Testis (tissue), 3 donors: ENCODE results near the gene TMEM164. TPM values are rescaled to one million over a fixed set of nuclear protein-coding genes. Genes with fewer than 3 reads are reported as not detected.

Experiments used
- DNase-seq: peaks from one replicate; pipeline ENCODE4 v3.0.0-alpha.2; 2019
- H3K27ac ChIP-seq, 2 donors: fragments of 200-600 bp; sonication (generic); one replicate each; pipeline ENCODE4 v1.5.1; 2019
- H3K27me3 ChIP-seq: fragments of 200-600 bp; sonication (generic); one replicate; pipeline ENCODE4 v1.5.1; 2019
- H3K36me3 ChIP-seq: fragments of 200-600 bp; sonication (generic); one replicate; pipeline ENCODE4 v1.5.1; 2017; ENCODE audit warnings: low read depth; ENCODE audit errors: missing control alignments
- H3K4me1 ChIP-seq: fragments of 200-600 bp; sonication (generic); one replicate; pipeline ENCODE4 v1.5.1; 2019
- H3K4me3 ChIP-seq, 2 donors: fragments of 200-600 bp; sonication (generic); one replicate each; pipeline ENCODE4 v1.5.1; 2017 to 2019
- H3K9me3 ChIP-seq: fragments of 200-600 bp; sonication (generic); one replicate; pipeline ENCODE4 v1.5.1; 2017
- CTCF ChIP-seq, 3 experiments: fragments of 450-650 bp in 2 of 3; fragments of 200-600 bp in 1 of 3; sonication (generic) in 1 of 3; IDR thresholded peaks; one replicate each; pipeline ENCODE4 v1.5.1; 2016 to 2019; ENCODE audit warnings: antibody characterized with exemption in 3 of 3, mild to moderate bottlenecking in 2 of 3, moderate library complexity in 1 of 3
- POLR2A ChIP-seq: fragments of 450-650 bp; IDR thresholded peaks from one replicate; pipeline ENCODE4 v1.6.1; 2017; ENCODE audit warnings: antibody characterized with exemption, mild to moderate bottlenecking, moderate library complexity
- WGBS, 2 donors: methylation state at CpG; one replicate each; pipeline ENCODE4 v1.1.5; 2018; 5-methylcytosine and 5-hydroxymethylcytosine counted together
- intact Hi-C: fragments of 100-400 bp; cut with DNase I; formaldehyde crosslinking; loops from one replicate; pipeline ENCODE4 v1.15.1; 2023; ENCODE audit warnings: low total_unique reads
- polyA plus RNA-seq: library from polyadenylated mRNA; stranded (reverse); fragments of 350-450 nt; fragmentation: Illumina TruSeq; extraction: RNeasy Lipid Tissue Mini Kit (QIAGEN cat#74804); gene quantifications from one replicate; pipeline ENCODE4 v1.2.3, GENCODE V29; 2014; ENCODE audit warnings: low read depth, low replicate concordance; ENCODE audit not compliant: insufficient read depth
- total RNA-seq, 2 donors: library from RNA; depleted of rRNA; stranded (reverse); fragments of >200 nt; gene quantifications; one replicate each; pipeline ENCODE4 v1.2.3, GENCODE V29; 2016

TMEM164 gene
- total and polyA plus RNA-seq, 3 donors from 2014 or later, result 7.9 to 13.9 (median 8.1) TPM

GRCh38 chrX:110001740-110002299 is 1.1 kb upstream of the TMEM164 start:
- H3K27ac ChIP-seq, result peak overlapping the region; percentile 63 to 74
- H3K27me3 ChIP-seq, result no peaks in the 10 kb centered on the region
- intact Hi-C loops, result no loop called here
- peak overlapping the region; percentile 51 to 64 for H3K4me3 ChIP-seq
- 11 to 20% methylated on average over 11 to 12 of the region's 13 CpGs for WGBS, 2 donors
- no peaks in the 10 kb centered on the region for H3K4me1 ChIP-seq
- TF ChIP-seq POLR2A, result no peak
- TF ChIP-seq CTCF (IDR thresholded peaks at IDR 0.05), result no peak
- H3K9me3 ChIP-seq, result no peaks in the 10 kb centered on the region
- H3K36me3 ChIP-seq, result no peaks in the 10 kb centered on the region
- DNase-seq, result no peak

GRCh38 chrX:110003167-110004156 is 548 bp downstream of the TMEM164 start:
- no peak for DNase-seq
- Histone ChIP-seq H3K4me1 (no peaks in the 10 kb centered on the region), H3K27ac (peak overlapping the region in 1 of 2 donors; percentile 74), H3K27me3 (no peaks in the 10 kb centered on the region), H3K9me3 (no peaks in the 10 kb centered on the region), H3K4me3 (peak overlapping the region; percentile 51 to 64), H3K36me3 (no peaks in the 10 kb centered on the region)
- intact Hi-C loops, result no loop called here
- TF ChIP-seq POLR2A (no peak), CTCF (IDR thresholded peaks at IDR 0.05) (no peak)
- WGBS, 2 donors, result 1 to 4% methylated on average over 22 to 26 of the region's 46 CpGs

- no peaks in the 10 kb centered on the region for H3K36me3 ChIP-seq
- no peak for DNase-seq
- H3K4me3 ChIP-seq, result no peak overlapping the region
- WGBS, 2 donors, result 56 to 88% methylated on average over 6 to 8 of the region's 8 CpGs
- intact Hi-C loops, result no loop called here
- no peaks in the 10 kb centered on the region for H3K27me3 ChIP-seq
- H3K9me3 ChIP-seq, result no peaks in the 10 kb centered on the region
- no peaks in the 10 kb centered on the region for H3K4me1 ChIP-seq
- H3K27ac ChIP-seq, result no peak overlapping the region
- TF ChIP-seq CTCF (IDR thresholded peaks at IDR 0.05) (no peak), POLR2A (no peak)
Measured at GRCh38 chrX:110004215-110004614, 1.3 kb downstream of the TMEM164 start.

GRCh38 chrX:110004731-110005369 is 1.9 kb downstream of the TMEM164 start:
- H3K27ac ChIP-seq, result no peak overlapping the region
- DNase-seq, result no peak

More at GRCh38 chrX:110004731-110005369, 1.9 kb downstream of the TMEM164 start:
- intact Hi-C loops, result no loop called here
- Histone ChIP-seq H3K4me1 (no peaks in the 10 kb centered on the region), H3K27me3 (no peaks in the 10 kb centered on the region), H3K9me3 (no peaks in the 10 kb centered on the region), H3K36me3 (no peaks in the 10 kb centered on the region), H3K4me3 (no peak overlapping the region)
- no peak for TF ChIP-seq CTCF (IDR thresholded peaks at IDR 0.05)
- no peak for TF ChIP-seq POLR2A
- WGBS, 2 donors, result 34 to 50% methylated on average over 3 of the region's 3 CpGs
